ENCODE results near the gene MAP3K21. TPM values are rescaled to one million over a fixed set of nuclear protein-coding genes. Genes with fewer than 3 reads are reported as not detected.

MAP3K21 gene
- total and polyA plus RNA-seq, 8 donors, result 4.8 to 58.5 (median 16.1) TPM

DNA sequence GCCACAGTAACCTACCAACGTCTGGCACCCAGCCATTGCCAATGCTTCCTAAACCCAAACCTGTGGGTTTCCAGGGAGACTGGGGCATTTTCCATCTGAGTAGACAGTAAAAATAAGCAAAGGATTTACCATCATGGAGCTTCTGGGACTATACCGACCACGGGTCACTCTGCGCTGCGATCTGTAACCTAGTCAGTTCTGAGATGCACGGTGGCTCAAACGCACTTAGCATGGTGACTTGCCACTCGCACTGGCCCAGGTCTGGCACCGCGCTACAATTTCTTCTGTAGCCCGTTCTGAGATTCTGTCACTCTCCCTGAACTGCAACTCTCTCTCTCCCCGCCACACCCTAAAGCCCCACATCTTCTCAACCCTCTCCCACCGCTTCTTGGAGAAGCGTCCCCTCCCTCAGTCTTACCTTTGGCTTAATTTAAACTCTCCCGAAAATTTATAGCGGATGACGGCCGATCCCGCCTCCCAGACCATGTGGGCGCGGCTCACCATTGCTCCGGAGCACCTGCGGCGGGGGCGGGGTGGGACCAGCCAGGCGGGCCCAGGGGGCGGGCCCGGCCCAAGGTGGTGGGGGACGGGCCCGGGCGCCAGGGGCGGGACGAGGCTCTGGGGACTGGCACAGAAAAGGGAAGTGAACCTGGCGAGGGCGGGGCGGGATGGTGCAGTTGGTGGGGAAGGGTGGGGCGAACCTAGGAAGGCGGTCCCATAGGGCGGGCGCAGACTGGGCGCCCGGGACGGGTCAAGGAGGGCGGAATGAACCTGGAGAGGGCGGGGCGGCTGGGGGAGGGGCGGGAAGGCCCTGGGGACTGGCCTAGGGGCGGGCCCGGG lies 493 bp upstream of the MAP3K21 start:
- WGBS, 5 donors, result 2 to 7% (median 3%) methylated on average over 22 to 48 of the region's 49 CpGs
- Histone ChIP-seq H3K27me3 (peaks cover 0 to 20% (median 4%) of the 10 kb centered on the region in 3 donors), H3K36me3 (no peaks in the 10 kb centered on the region), H3K9me3 (no peaks in the 10 kb centered on the region), H3K4me1 (peaks cover 20 to 47% (median 36%) of the 10 kb centered on the region in 4 donors), H3K4me3 (peak overlapping the region; percentile 60 to 83 (median 64)), H3K27ac (peak overlapping the region; percentile 57 to 86 (median 63))
- no peak for TF ChIP-seq CTCF (IDR thresholded peaks at IDR 0.05)
- no peak for TF ChIP-seq POLR2A (IDR thresholded peaks at IDR 0.05)
- TF ChIP-seq EP300 (IDR thresholded peaks at IDR 0.05), result no peak
- peak in 1 of 3 donors; percentile 52 for TF ChIP-seq POLR2AphosphoS5 (IDR thresholded peaks at IDR 0.05)
- intact Hi-C loops (cut with DNase I; ENCODE audit: low total_unique reads), result no loop called here
- DNase-seq, result peak; percentile 97 to 98

DNA sequence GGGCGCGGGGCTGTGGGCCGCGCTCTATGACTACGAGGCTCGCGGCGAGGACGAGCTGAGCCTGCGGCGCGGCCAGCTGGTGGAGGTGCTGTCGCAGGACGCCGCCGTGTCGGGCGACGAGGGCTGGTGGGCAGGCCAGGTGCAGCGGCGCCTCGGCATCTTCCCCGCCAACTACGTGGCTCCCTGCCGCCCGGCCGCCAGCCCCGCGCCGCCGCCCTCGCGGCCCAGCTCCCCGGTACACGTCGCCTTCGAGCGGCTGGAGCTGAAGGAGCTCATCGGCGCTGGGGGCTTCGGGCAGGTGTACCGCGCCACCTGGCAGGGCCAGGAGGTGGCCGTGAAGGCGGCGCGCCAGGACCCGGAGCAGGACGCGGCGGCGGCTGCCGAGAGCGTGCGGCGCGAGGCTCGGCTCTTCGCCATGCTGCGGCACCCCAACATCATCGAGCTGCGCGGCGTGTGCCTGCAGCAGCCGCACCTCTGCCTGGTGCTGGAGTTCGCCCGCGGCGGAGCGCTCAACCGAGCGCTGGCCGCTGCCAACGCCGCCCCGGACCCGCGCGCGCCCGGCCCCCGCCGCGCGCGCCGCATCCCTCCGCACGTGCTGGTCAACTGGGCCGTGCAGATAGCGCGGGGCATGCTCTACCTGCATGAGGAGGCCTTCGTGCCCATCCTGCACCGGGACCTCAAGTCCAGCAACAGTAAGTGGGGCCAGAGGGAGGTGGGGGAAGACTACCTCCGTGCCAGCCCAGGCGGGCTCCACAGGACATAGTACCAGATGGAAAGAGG lies 808 bp downstream of the MAP3K21 start:
- peak overlapping the region; percentile 86 to 98 (median 91) for H3K27ac ChIP-seq
- H3K4me3 ChIP-seq, result peak overlapping the region; percentile 60 to 83 (median 64)
- H3K4me1 ChIP-seq, result peaks cover 24 to 55% (median 37%) of the 10 kb centered on the region in 4 donors
- no peak for TF ChIP-seq POLR2AphosphoS5 (IDR thresholded peaks at IDR 0.05)
- TF ChIP-seq EP300 (IDR thresholded peaks at IDR 0.05), result no peak
- no peak for TF ChIP-seq POLR2A (IDR thresholded peaks at IDR 0.05)
- no peak for TF ChIP-seq CTCF (IDR thresholded peaks at IDR 0.05)
- H3K36me3 ChIP-seq, result no peaks in the 10 kb centered on the region
- no peaks in the 10 kb centered on the region for H3K9me3 ChIP-seq
- 0 to 20% (median 1%) methylated on average over 1 to 96 of the region's 96 CpGs for WGBS, 5 donors
- peaks cover 0 to 20% (median 4%) of the 10 kb centered on the region in 3 donors for H3K27me3 ChIP-seq
- intact Hi-C loops (cut with DNase I; ENCODE audit: low total_unique reads), result no loop called here
- peak; percentile 51 to 69 for DNase-seq

- Histone ChIP-seq H3K27me3 (peaks cover 0 to 24% (median 4%) of the 10 kb centered on the region in 3 donors), H3K27ac (peak overlapping the region in 2 of 5 donors; percentile 35 to 45), H3K4me1 (peaks cover 18 to 42% (median 33%) of the 10 kb centered on the region in 4 donors), H3K4me3 (no peak overlapping the region), H3K9me3 (no peaks in the 10 kb centered on the region), H3K36me3 (no peaks in the 10 kb centered on the region)
- no peak for DNase-seq
- 56 to 74% (median 66%) methylated on average over 8 of the region's 8 CpGs for WGBS, 5 donors
- intact Hi-C loops (cut with DNase I; ENCODE audit: low total_unique reads), result no loop called here
- TF ChIP-seq CTCF (IDR thresholded peaks at IDR 0.05) (no peak), POLR2AphosphoS5 (IDR thresholded peaks at IDR 0.05) (no peak), EP300 (IDR thresholded peaks at IDR 0.05) (no peak), POLR2A (IDR thresholded peaks at IDR 0.05) (no peak)
Observed at GRCh38 chr1:233331676-233332519, 4.4 kb downstream of the MAP3K21 start.

Data from stomach (tissue), 9 donors.